ENCODE measurements around the gene SOWAHD. TPM values are rescaled to one million over a fixed set of nuclear protein-coding genes. Genes with fewer than 3 reads are reported as not detected.
A peak's percentile ranks its signal among the peaks of the same experiment; 100 is the strongest.

The SOWAHD gene
- total and polyA plus RNA-seq, 2 experiments from 2014 or later: 3.8 to 5.1 TPM

GRCh38 chrX:119790977-119791436 is 32.6 kb downstream of the SOWAHD start (continued):
- TF ChIP-seq, protein P1, sequence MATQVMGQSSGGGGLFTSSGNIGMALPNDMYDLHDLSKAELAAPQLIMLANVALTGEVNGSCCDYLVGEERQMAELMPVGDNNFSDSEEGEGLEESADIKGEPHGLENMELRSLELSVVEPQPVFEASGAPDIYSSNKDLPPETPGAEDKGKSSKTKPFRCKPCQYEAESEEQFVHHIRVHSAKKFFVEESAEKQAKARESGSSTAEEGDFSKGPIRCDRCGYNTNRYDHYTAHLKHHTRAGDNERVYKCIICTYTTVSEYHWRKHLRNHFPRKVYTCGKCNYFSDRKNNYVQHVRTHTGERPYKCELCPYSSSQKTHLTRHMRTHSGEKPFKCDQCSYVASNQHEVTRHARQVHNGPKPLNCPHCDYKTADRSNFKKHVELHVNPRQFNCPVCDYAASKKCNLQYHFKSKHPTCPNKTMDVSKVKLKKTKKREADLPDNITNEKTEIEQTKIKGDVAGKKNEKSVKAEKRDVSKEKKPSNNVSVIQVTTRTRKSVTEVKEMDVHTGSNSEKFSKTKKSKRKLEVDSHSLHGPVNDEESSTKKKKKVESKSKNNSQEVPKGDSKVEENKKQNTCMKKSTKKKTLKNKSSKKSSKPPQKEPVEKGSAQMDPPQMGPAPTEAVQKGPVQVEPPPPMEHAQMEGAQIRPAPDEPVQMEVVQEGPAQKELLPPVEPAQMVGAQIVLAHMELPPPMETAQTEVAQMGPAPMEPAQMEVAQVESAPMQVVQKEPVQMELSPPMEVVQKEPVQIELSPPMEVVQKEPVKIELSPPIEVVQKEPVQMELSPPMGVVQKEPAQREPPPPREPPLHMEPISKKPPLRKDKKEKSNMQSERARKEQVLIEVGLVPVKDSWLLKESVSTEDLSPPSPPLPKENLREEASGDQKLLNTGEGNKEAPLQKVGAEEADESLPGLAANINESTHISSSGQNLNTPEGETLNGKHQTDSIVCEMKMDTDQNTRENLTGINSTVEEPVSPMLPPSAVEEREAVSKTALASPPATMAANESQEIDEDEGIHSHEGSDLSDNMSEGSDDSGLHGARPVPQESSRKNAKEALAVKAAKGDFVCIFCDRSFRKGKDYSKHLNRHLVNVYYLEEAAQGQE (IDR thresholded peaks at IDR 0.05; ENCODE audit: unreplicated experiment): no peak
- TF ChIP-seq ZNF331 (CRISPR knock-in tag; IDR thresholded peaks at IDR 0.05; ENCODE audit: low read depth) (no peak), JUNB (IDR thresholded peaks at IDR 0.05; ENCODE audit: unreplicated experiment) (no peak)

DNA sequence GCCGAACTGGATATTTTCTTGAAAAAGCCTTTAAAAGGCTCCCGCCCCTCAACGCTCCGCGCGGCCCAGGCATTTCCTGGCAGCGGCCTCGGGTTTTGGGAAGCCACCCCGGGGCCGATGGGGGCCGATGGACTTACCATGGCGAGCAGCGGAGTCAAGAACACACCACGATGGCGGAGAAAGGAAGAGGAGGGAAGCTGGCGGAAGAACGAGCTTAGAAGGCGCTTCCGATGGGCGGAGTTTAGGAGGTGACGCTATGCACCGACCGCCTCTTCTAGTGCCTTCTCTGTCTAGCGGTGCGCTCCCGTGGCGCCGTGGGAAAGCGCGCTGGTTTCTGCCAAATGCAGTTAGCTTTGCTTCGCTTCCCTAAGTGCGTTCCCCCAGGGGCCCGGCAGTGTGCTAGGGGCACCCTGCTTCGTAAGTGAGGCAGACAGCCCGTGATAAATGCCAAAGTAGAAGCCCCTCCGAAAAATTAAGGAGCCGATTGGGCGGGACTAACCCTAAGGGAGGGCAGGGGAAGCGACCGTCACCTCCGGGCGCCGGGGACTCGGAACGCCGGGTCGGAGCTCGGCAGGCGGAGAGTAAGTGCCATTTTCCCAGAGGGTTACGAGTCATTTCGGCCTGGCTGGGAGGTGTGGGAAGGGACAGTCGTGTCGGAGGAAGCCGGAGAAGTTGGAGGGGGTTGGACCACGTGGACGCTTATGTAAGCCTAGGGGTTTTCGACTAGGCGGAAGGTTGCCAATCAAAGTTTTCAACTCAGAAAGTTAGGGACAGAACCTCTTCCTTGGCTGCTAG is 33.2 kb downstream of the SOWAHD start, which contains the start of gene RPL39:
RPL39 (minus strand) TSS at position 194 of the 795 bp plus-strand sequence; CDS start at position 140, 54 bp downstream.
- Mint-ChIP-seq H3K4me3 (peak within 1 kb of the TSS; percentile 93), H3K36me3 (ENCODE audit: low read depth) (peaks cover 47% of the 10 kb centered on the region), H3K27me3 (ENCODE audit: insufficient read depth, low read depth, poor library complexity) (no peaks in the 10 kb centered on the region), H3K4me1 (peaks cover 9% of the 10 kb centered on the region; the same call in 2 of the 3 replicates), H3K9me3 (no peaks in the 10 kb centered on the region), H3K27ac (peak within 1 kb of the TSS; percentile 98)
- peaks cover 3% of the 10 kb centered on the region; the same call in 1 of the 2 replicates for H3F3A ChIP-seq (replicated peaks; ENCODE audit: low read depth)
- H2AFZ ChIP-seq: peak within 1 kb of the TSS; percentile 40; the same call in 1 of the 2 replicates
- ATAC-seq: peak; percentile 89
- peak within 1 kb of the TSS; percentile 93 for H3K4me2 ChIP-seq
- peaks cover 11% of the 10 kb centered on the region; the same call in 1 of the 2 replicates for H3K36me3 ChIP-seq (ENCODE audit: insufficient read depth)
- H3K79me2 ChIP-seq (replicated peaks; ENCODE audit: insufficient read depth): peaks cover 48% of the 10 kb centered on the region
- peaks cover 17% of the 10 kb centered on the region for H3K4me1 ChIP-seq (ENCODE audit: insufficient read depth)
- peak within 1 kb of the TSS; percentile 94 for H3K27ac ChIP-seq (ENCODE audit: low read depth)
- DNase-seq (ENCODE audit: low spot score): peak; percentile 85
- H3K9me2 ChIP-seq (ENCODE audit: insufficient read depth): no peaks in the 10 kb centered on the region
- H3K4me3 ChIP-seq: peak within 1 kb of the TSS; percentile 90
- H3K27me3 ChIP-seq (ENCODE audit: insufficient read depth): no peaks in the 10 kb centered on the region
- H4K20me1 ChIP-seq (replicated peaks; ENCODE audit: insufficient read depth): peaks cover 27% of the 10 kb centered on the region
- TF ChIP-seq POLR2AphosphoS5 (IDR thresholded peaks at IDR 0.05; ENCODE audit: low read depth): peak; percentile 93
- no peak for TF ChIP-seq NANOG (IDR thresholded peaks at IDR 0.05; ENCODE audit: borderline replicate concordance)
- TF ChIP-seq ETS1 (IDR thresholded peaks at IDR 0.05): 0 out of 2 replicates have a peak, but pooled peaks have one; percentile 49
- TF ChIP-seq ZNF462 (CRISPR knock-in tag; IDR thresholded peaks at IDR 0.05): no peak
- no peak for TF ChIP-seq EZH2phosphoT487 (IDR thresholded peaks at IDR 0.05; ENCODE audit: unreplicated experiment)
- TF ChIP-seq, protein P1 (IDR thresholded peaks at IDR 0.05; ENCODE audit: unreplicated experiment): no peak
